GM04503 (cell line): ENCODE measurements around the gene RPL21.
A peak's percentile ranks its signal among the peaks of the same experiment; 100 is the strongest.
"Not testable (repeated sequence)": the region's sequence is repeated elsewhere in the genome, so short reads cannot be mapped to it uniquely, and the experiment has no call there.

Source experiments
- DNase-seq: peaks from one replicate; pipeline ENCODE4 v3.0.0-alpha.2; 2012; ENCODE audit warnings: low read depth

Gene RPL21

DNA sequence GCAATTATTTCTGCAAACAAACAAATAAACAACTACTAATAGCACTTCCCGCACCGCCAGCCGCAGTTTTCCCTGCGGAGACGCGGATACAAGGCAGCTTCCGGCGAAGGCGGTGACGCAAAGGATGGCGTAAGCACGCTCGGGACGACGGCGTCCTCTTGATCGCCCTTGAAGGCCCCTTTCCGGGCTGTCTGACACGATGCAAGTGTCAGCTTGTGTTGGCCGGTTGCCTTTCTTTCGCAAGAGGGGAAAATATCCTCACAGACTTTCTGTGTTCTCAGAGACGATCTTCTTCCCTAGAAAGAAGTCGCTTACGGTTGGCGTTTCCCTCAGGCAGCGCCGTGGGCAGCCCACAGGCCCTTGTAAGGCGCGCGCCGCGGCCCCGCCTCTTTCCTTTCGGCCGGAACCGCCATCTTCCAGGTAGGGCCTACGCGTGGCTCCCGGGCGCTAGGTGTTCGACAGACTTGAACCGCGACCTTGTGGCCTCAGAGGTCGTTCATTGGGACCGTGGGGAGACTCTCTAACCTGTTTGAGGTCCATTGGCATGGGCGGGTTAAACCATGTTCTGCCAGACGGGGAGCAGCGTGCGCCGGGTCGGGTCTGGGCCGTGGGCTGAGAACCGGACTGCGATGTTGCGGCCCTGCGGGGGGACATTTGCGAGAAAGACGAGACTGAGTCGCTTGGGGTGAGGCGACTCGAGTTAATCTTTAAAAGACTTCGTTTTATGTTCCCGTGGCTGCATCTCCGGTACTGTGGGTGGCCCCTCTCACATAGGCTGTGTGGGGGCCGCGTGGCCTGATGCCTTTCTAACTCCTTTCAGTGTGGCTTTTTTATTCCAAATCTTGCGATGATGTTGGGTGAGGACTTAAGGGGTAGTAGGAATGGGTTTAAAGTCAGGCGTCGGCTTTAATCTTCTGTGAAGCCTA lies at the start of gene RPL21:
Gene RPL21, plus strand, starts transcription at position 393 of the 926 bp plus-strand sequence. CDS start 2,219 bp downstream, outside the sequence.
- DNase-seq, result peak; percentile 74

GRCh38 chr13:27201661-27202060 lies 49.7 kb upstream of the RPL21 start:
- DNase-seq, result no peak

- no peak for DNase-seq
Observed at GRCh38 chr13:27203186-27203585, 48.2 kb upstream of the RPL21 start.

DNA sequence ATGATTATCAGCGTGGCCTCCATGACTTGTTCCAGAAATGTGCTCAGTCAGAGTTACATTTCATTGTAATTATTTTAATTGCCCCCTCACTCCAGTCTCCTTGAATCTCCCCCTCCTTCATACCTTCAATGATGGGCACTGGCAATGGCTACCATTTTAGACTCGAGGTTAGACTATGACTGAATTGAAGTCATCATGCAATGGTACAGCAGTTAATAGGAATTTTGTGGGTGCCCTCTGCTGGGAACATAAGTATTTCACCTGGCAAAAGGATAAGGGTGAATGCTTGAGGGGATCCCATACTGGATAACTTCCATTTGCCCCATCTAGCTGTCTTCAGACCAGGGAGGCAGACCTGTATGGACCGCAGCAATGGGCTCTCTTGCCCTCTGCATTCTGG lies 47.5 kb upstream of the RPL21 start:
- no peak for DNase-seq

GRCh38 chr13:27208514-27208913 lies 42.8 kb upstream of the RPL21 start:
- no peak for DNase-seq

- DNase-seq, result no peak
Observed at GRCh38 chr13:27211271-27211670, 40.1 kb upstream of the RPL21 start.

DNA sequence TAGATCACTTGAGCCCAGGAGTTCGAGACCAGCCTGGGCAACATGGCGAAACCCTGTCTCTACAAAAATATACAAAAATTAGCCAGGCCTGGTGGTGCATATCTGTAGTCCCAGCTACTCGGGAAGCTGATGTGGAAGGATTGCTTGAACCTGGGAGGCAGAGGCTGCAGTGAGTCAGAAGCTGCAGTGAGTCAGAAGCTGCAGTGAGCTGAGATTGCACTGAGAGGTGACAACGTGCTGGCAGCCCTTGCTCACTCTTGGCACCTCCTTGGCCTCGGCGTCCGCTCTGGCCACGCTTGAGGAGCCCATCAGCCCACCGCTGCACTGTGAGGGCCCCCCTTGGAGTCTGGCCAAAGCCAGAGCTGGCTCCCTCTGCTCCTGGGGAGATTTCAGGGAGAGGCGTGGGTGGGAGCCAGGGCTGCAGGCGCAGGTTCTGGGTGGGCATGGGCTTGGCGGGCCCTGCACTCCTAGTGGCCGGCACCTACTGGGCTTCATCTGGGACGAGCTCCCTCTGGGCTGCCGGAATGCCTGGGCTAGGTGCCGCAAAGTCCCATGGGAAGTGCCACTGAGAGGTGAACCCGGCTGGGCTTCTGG lies 39.5 kb upstream of the RPL21 start:
- DNase-seq, result peak; percentile 30

DNA sequence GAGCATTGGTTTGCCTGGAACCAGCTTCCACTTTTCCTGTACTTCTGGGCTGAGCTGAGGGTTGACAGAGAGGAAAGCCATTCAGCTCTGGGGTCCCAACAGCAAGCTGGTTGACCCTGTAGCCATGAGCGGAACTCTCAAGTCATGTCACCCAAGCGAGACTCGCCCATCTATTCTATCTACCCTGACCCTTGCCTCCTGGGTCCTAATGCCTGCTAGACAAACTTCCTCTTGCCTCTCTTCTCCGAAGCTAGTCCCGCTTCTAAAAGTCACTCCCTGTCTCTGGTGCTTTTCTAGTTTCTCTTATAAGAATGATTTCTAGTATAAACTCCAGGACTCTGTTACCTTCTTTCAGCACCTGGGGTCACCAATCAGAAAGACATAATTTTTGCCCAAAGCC lies 38.0 kb upstream of the RPL21 start:
- not testable (repeated sequence) for DNase-seq

- DNase-seq, result not testable (repeated sequence)
Observed at GRCh38 chr13:27217791-27218190, 33.6 kb upstream of the RPL21 start.

- DNase-seq, result not testable (repeated sequence)
Observed at GRCh38 chr13:27218861-27219260, 32.5 kb upstream of the RPL21 start.

- no peak for DNase-seq
Observed at GRCh38 chr13:27219611-27220010, 31.7 kb upstream of the RPL21 start.

DNA sequence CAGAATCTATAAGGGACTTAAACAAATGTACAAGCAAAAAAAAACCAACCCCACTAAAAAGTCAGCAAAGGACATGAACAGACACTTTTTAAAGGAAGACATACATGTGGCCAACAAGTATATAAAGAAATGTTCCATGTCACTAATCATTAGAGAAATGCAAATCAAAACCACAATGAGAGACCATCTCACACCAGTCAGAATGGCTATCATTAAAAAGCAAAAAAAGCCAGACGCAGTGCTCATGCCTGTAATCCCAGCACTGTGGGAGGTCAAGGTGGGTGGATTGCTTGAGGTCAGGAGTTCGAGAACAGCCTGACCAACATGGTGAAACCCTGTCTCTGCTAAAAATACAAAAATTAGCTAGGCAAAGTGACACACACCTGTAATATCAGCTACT lies 29.3 kb upstream of the RPL21 start:
- not testable (repeated sequence) for DNase-seq

DNA sequence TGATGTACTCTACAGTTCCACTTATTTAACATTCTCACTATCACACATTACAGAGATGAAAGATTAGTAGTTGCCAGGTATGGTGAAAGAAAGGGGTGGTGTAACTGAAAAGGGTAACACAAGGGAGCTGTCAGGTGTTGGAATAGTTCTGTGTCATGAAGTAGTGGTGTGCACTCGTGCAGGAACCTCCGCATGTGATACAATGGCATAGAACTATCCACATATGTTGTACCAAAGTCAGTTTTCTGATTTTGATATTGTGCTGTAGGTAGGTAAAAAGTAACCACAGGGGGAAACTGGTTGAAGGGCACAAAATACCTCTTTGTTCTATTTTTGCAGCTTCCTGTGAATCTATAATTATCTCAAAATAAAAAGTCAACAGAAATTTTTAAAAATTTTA lies 24.4 kb upstream of the RPL21 start:
- no peak for DNase-seq

- no peak for DNase-seq
Observed at GRCh38 chr13:27228131-27228530, 23.2 kb upstream of the RPL21 start.

DNA sequence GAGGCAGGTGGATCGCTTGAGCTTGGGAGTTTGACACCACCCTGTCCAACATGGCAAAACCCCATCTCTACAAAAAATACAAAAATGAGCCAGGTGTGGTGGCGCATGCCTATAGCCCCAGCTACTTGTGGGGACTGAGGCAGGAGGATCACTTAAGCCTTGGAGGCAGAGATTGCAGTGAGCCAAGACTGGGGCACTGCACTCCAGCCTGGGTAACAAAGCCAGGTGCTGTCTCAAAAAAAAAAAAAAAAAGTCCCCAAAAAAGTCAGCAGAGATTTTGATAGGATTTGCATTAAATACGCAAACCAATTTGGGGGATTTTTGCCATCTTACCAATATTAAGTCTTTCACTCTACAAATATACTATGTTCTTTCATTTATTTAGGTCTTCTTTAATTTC lies 21.7 kb upstream of the RPL21 start:
- DNase-seq, result no peak

- DNase-seq, result no peak
Observed at GRCh38 chr13:27233964-27234363, 17.4 kb upstream of the RPL21 start.

- DNase-seq, result peak; percentile 21
Observed at GRCh38 chr13:27236478-27236877, 14.9 kb upstream of the RPL21 start.

DNA sequence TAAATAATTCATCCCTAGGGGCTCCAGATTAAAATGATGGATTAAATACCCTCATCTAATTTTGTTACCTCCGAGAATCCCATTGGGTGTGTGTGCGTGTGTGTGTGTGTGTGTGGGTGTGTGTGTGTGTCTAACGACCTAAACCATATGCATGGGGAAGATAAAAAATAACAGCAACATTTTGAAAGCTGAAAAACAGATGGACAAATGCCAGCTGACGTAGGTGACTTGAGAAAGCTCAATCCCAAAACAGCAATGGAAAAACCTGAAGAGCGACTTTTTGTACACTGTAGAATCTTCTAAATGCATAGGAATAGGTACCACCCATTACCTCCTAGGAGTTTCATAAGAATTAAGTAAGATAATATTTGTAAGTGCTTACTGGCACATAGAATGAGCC lies 8.7 kb upstream of the RPL21 start:
- DNase-seq, result no peak

DNA sequence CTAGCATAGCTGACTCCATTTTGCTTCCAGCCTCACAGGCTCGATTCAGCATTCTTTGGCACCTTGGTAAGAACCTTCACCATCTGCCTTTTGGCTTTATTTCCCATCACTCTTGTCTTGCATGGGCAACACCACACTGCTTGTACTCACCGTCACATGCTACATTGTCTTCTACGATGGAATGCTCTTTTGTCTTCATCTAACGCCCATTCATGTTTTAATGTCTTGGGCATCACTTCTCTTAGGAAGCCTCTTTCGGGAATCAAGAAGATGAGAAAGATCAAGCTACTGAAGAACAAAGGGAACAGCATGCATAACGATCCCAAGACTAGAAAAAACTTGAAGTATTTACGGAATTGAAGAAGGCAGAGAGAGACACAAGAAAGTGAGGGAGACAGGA lies 5.7 kb upstream of the RPL21 start:
- no peak for DNase-seq

DNA sequence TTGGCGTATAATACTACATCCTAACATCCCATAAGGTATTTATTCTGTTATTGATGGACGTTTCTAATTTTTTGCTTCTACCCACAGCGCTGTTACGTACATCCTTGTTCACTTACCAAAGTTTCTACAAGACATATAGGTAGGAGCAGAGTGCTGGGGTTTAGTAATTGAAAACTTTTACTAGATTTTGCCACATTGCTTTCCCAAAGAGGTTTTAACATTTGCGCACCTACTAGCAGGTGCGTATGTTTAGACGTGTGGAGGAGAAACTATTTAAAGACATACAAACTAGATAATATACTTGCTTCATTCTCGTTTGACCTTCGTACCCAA lies 559 bp upstream of the RPL21 start:
- no peak for DNase-seq

- DNase-seq, result no peak
Observed at GRCh38 chr13:27252467-27252866, 1.1 kb downstream of the RPL21 start.

- no peak for DNase-seq
Observed at GRCh38 chr13:27257233-27257568, 5.8 kb downstream of the RPL21 start.

DNA sequence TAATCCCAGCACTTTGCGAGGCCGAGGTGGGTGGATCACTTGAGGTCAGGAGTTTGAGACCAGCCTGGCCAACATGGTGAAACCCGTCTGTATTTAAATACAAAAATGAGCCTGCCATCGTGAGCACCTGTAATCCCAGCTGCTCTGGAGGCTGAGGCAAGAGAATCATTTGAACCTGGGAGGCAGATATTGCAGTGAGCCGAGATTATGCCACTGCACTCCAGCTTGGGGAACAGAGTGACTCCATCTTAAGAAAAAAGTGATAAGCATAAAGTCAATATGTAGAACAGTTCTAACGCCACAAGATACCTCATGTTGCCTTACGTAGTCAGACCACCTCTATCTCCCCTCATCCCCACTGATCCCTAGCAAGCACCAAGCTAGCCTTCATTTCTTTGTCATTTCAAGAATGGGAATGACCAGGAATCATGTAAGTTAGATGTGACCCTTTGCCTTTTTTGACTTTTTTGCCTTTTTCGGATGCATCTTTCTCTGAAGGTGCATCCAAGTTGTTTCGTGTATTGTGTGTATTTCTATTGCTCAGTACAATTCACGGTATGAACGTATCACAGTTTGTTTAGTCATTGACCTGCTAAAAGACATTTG lies 6.4 kb downstream of the RPL21 start:
- no peak for DNase-seq
